MM.1S (cell line): ENCODE measurements around the gene FAM167B.

ENCODE experiments used
- DNase-seq: peaks from one replicate; pipeline ENCODE4 v3.0.0-alpha.2; 2015
- H2AFZ ChIP-seq: fragments of 300-600 bp; sonication (generic); 2 replicates; pipeline ENCODE4 v1.6.0; 2016; ENCODE audit warnings: antibody characterized with exemption, low read length
- H3F3A ChIP-seq: fragments of 300-600 bp; sonication (generic); 2 replicates; pipeline ENCODE4 v1.6.1; 2016; ENCODE audit warnings: mild to moderate bottlenecking, antibody characterized with exemption, low read length, moderate library complexity, mixed read lengths; ENCODE audit not compliant: insufficient read depth
- H3K27ac ChIP-seq: fragments of 300-600 bp; sonication (generic); 2 replicates; pipeline ENCODE4 v1.5.1; 2016; ENCODE audit warnings: mild to moderate bottlenecking, low read length
- H3K27me3 ChIP-seq: fragments of 300-600 bp; sonication (generic); replicated peaks from 2 replicates; pipeline ENCODE4 v1.6.0; 2016; ENCODE audit warnings: low read length; ENCODE audit not compliant: insufficient read depth
- H3K36me3 ChIP-seq: fragments of 300-600 bp; sonication (generic); replicated peaks from 2 replicates; pipeline ENCODE4 v1.6.1; 2016; ENCODE audit warnings: mild to moderate bottlenecking, low read length, mixed read lengths; ENCODE audit not compliant: insufficient read depth
- H3K4me1 ChIP-seq: fragments of 300-600 bp; sonication (generic); 2 replicates; pipeline ENCODE4 v1.6.1; 2016; ENCODE audit warnings: low read length, mixed read lengths
- H3K4me2 ChIP-seq: fragments of 300-600 bp; sonication (generic); 2 replicates; pipeline ENCODE4 v1.6.0; 2016; ENCODE audit warnings: low read depth, low read length
- H3K4me3 ChIP-seq: fragments of 300-600 bp; sonication (generic); 2 replicates; pipeline ENCODE4 v1.5.1; 2016; ENCODE audit warnings: low read length, mixed read lengths
- H3K79me2 ChIP-seq: fragments of 300-600 bp; sonication (generic); 2 replicates; pipeline ENCODE4 v1.6.1; 2016; ENCODE audit warnings: mixed run types, low read length, mixed read lengths
- H3K9ac ChIP-seq: fragments of 300-600 bp; sonication (generic); 2 replicates; pipeline ENCODE4 v1.6.1; 2016; ENCODE audit warnings: low read length, mixed read lengths
- H3K9me2 ChIP-seq: fragments of 300-600 bp; sonication (generic); replicated peaks from 2 replicates; pipeline ENCODE4 v1.6.1; 2016; ENCODE audit warnings: mild to moderate bottlenecking, low read length, mixed read lengths; ENCODE audit not compliant: insufficient read depth
- H3K9me3 ChIP-seq: fragments of 300-600 bp; sonication (generic); replicated peaks from 2 replicates; pipeline ENCODE4 v1.6.1; 2016; ENCODE audit warnings: mild to moderate bottlenecking, low read length, mixed read lengths; ENCODE audit not compliant: insufficient read depth
- H4K20me1 ChIP-seq: fragments of 300-600 bp; sonication (generic); 2 replicates; pipeline ENCODE4 v1.6.1; 2016; ENCODE audit warnings: mild to moderate bottlenecking, low read length, moderate library complexity, mixed read lengths; ENCODE audit not compliant: insufficient read depth
- CTCF ChIP-seq: fragments of 300-600 bp; sonication (generic); IDR thresholded peaks from 2 replicates; pipeline ENCODE4 v1.5.1; 2016; ENCODE audit warnings: antibody characterized with exemption, low read length, mixed read lengths
- EZH2 ChIP-seq: fragments of 300-600 bp; sonication (generic); optimal IDR thresholded peaks from 2 replicates; pipeline ENCODE3; 2017; ENCODE audit warnings: low read depth, mild to moderate bottlenecking, antibody characterized with exemption, low read length, mixed read lengths
- EZH2phosphoT487 ChIP-seq: fragments of 300-600 bp; sonication (generic); IDR thresholded peaks from 2 replicates; pipeline ENCODE4 v1.6.1; 2018; ENCODE audit warnings: antibody characterized with exemption, low read length

FAM167B gene

GRCh38 chr1:32201011-32201855 is 45.8 kb upstream of the FAM167B start:
- no peaks in the 10 kb centered on the region for H3K9me3 ChIP-seq
- H3K79me2 ChIP-seq: peaks cover 4% of the 10 kb centered on the region
- H3K4me3 ChIP-seq: peak overlapping the region; percentile 6; the same call in 1 of the 2 replicates
- H4K20me1 ChIP-seq: peaks cover 12% of the 10 kb centered on the region; the same call in 1 of the 2 replicates
- peaks cover 35% of the 10 kb centered on the region for H3K4me1 ChIP-seq
- TF ChIP-seq CTCF: no peak
- no peak for TF ChIP-seq EZH2
- TF ChIP-seq EZH2phosphoT487: no peak
- H3K9ac ChIP-seq: no peak overlapping the region
- peak; percentile 26 for DNase-seq
- H3K27ac ChIP-seq: no peak overlapping the region; the same call in 1 of the 2 replicates
- H3F3A ChIP-seq: peaks cover 14% of the 10 kb centered on the region
- peak overlapping the region; percentile 98 for H3K4me2 ChIP-seq
- peak overlapping the region; percentile 14; the same call in 1 of the 2 replicates for H2AFZ ChIP-seq
- H3K36me3 ChIP-seq: no peaks in the 10 kb centered on the region; the same call in 1 of the 2 replicates
- no peaks in the 10 kb centered on the region for H3K9me2 ChIP-seq
- H3K27me3 ChIP-seq: 0 out of 2 replicates have a peak, but pooled peaks cover 3% of the 10 kb centered on the region

- TF ChIP-seq CTCF (no peak), EZH2 (no peak), EZH2phosphoT487 (no peak)
- Histone ChIP-seq H4K20me1 (peaks cover 1% of the 10 kb centered on the region; the same call in 1 of the 2 replicates), H3K9me2 (no peaks in the 10 kb centered on the region), H3K4me1 (peaks cover 28% of the 10 kb centered on the region), H3K27ac (no peak overlapping the region), H3K9ac (peak overlapping the region; percentile 93; the same call in 1 of the 2 replicates), H3K4me2 (peak overlapping the region; percentile 100), H3K9me3 (no peaks in the 10 kb centered on the region), H3F3A (peaks cover 10% of the 10 kb centered on the region), H3K36me3 (no peaks in the 10 kb centered on the region), H3K27me3 (0 out of 2 replicates have a peak, but pooled peaks cover 3% of the 10 kb centered on the region), H3K79me2 (peaks cover 9% of the 10 kb centered on the region), H2AFZ (peak overlapping the region; percentile 93), H3K4me3 (peak overlapping the region; percentile 89)
- no peak for DNase-seq
Measured at GRCh38 chr1:32204943-32205361, 42.1 kb upstream of the FAM167B start.

GRCh38 chr1:32205401-32206370 is 41.3 kb upstream of the FAM167B start, which contains the start of gene IQCC:
IQCC (plus strand) TSS chr1:32205671; CDS start chr1:32205682, 11 bp downstream.
- no peaks in the 10 kb centered on the region for H3K9me2 ChIP-seq
- TF ChIP-seq EZH2 (no peak), EZH2phosphoT487 (no peak), CTCF (no peak)
- H3K27me3 ChIP-seq: no peaks in the 10 kb centered on the region
- 0 out of 2 replicates have a peak within 1 kb of the TSS, but pooled peaks have one; percentile 3 for H3K27ac ChIP-seq
- H3F3A ChIP-seq: 0 out of 2 replicates have a peak, but pooled peaks cover 4% of the 10 kb centered on the region
- no peaks in the 10 kb centered on the region for H3K36me3 ChIP-seq
- H3K9me3 ChIP-seq: no peaks in the 10 kb centered on the region
- peaks cover 21% of the 10 kb centered on the region for H3K4me1 ChIP-seq
- H3K4me2 ChIP-seq: peak within 1 kb of the TSS; percentile 100
- H3K9ac ChIP-seq: peak within 1 kb of the TSS; percentile 93
- no peaks in the 10 kb centered on the region for H4K20me1 ChIP-seq
- peak; percentile 89 for DNase-seq
- peaks cover 9% of the 10 kb centered on the region for H3K79me2 ChIP-seq
- H3K4me3 ChIP-seq: peak within 1 kb of the TSS; percentile 89
- H2AFZ ChIP-seq: peak within 1 kb of the TSS; percentile 93
